Globus pallidus (tissue), 1 donor: ENCODE measurements around the gene SULT1A2.
"Not testable (repeated sequence)": the region's sequence is repeated elsewhere in the genome, so short reads cannot be mapped to it uniquely, and the experiment has no call there.

Source experiments
- DNase-seq: peaks from one replicate; pipeline ENCODE4 v3.0.0-alpha.2; 2015; ENCODE audit warnings: low spot score

Gene SULT1A2

DNA sequence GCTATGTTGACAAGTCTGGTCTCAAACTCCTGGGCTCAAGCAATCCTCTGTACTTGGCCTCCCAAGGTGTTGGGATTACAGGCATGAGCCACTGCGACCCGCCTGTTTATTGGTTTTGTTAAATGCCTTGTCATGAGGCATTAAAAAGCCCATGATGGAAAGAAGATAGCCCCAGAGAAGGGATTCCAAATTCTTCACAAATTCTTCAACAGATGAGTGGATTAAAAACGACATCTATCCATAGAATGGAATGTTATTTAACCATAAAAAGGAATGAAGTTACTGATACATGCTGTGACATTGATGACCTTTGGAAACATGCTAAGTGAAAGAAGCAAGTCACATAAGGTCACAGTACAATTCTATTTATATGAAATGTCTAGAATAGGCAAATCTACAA lies 38.4 kb downstream of the SULT1A2 start:
- DNase-seq: no peak

DNA sequence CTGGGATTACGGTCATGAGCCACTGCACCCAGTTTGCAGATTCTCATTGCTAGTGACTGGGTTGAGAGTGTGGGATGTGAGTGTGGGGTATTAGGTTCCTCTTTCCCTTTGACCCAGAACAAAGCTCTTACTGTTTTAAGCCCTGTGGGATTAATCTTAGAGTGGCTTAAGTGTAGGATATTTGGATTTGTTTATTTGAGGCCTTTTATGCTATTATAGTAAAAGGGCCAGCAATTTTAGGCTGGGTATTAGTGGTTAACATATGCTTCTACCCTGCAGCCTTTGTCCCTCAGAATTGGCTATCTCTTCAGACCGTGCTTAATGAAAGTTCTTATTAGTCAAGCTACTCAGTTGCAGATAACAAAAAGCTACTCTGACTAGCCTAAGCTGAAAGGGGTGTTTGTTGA lies 39.9 kb downstream of the SULT1A2 start:
- no peak for DNase-seq

DNA sequence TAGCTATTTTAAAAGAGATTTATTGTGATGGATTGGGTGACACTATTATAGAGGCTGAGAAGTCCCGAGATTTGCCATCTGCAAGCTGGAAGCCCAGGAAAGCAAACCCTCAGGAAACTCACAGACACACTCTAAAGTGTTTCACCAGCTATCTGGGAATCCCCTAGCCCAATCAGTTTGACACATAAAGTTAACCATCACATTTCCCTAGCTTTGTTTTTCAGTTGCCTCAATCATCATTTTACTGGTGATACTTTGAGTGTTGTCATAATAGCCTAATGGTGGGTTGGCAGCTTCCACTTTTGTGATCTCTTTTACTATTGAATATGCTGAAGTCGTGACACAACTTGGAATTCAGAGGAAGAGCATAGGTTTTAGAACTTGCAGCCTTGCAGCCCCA lies 41.3 kb downstream of the SULT1A2 start:
- DNase-seq: no peak

DNA sequence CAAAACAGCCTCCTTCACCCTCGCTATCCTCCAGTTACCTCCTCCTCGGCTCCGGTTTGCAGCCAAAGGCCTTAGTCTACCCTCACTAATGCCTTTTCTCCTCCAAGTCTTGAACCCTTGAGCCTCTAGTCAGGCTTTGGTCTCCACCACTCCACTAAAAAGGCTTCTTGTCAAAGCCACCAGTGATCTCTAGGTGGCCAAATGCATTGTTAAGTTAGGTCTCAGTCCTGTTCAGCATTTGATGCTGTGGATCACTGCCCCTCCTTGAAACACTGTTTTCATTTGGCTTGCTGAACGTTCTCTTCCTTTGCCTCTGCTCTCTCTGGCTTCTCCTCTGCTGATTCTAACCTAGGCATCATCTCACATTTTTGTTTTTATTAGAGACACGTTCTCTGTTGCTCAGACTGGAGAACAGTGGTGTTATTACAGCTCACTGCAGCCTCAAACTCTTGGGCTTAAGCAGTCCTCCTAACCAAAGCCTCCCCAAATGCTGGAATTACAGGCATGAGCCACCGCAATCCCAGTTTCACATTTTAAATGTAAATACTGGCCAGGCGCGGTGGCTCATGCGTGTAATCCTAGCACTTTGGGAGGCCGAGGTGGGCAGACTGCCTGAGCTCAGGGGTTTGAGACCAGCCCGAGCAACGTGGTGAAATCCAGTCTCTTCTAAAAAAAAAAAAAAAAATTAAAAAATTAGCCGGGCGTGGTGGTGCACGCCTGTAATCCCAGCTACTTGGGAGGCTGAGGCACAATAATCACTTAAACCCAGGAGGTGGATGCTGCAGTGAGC lies 42.0 kb downstream of the SULT1A2 start:
- no peak for DNase-seq

DNA sequence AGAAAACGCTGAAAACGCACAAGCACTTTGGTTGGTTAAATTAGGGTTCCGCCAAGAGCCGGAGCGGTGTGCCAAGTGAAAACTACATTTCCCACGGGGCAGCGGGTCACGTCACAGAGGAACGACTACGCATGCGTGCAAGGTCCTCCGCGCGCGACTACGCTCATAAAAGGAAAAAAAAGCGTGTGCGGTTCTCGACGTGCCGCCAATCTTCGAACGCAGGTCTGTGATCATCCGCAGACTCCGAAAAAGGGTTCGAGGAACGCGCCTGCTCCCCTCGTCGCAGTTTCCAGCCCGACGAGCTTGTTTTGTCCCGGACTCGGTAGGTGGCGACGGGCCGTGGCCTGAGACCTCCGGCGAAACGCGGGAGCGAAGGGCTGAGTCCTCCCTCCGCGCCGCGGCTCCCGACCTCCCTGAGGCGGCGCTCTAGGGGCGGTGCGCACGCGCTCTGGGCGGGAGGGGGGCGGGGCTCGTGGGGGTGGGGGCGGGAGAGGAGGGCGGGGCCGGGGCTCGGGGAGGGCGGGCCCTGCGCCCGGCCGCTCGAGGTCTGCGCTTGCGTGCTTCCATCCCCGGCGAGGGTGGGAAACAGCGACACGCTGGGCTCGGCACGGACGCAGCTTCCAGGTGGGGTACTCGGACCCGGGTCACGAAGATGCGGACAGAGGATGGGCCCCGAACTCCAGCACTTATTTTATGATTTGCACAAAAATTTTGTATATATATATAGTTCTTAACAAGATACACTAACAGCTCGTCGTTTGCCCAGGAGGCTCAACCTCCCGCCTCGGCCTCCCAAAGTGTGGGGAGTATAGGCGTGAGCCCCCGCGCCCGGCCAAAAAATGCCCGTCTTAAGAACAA lies 42.8 kb downstream of the SULT1A2 start, which contains the start of gene SGF29:
SGF29 (plus strand) TSS at position 145 of the 858 bp plus-strand sequence. CDS start 27,150 bp downstream, outside the sequence.
- DNase-seq: peak; percentile 90

DNA sequence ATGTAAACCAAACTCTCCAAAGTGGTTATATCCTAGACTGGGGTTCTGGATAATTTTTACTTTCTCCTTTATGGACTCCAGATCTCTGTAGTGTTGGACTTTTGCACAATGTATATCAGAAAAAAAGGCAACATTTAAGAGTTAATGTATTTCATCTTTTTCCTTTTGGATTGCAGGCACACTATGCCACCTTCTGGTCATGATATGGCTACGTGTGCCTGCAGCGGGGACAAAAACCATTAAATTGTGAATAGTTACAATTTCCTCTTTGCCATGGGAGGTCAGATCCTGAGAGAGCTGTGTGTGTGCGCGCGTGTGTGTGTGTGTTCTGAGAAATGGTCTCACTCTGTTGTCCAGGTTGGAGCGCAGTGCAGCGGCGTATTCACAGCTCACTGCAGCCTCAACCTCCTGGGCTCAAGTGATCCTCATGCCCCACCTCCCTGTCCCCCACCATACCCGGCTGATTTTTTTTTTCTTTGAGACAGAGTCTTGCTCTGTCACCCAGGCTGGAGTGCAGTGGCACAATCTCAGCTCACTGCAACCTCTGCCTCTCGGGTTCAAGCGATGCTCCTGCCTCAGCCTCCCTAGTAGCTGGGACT lies 47.5 kb downstream of the SULT1A2 start:
- DNase-seq: no peak

DNA sequence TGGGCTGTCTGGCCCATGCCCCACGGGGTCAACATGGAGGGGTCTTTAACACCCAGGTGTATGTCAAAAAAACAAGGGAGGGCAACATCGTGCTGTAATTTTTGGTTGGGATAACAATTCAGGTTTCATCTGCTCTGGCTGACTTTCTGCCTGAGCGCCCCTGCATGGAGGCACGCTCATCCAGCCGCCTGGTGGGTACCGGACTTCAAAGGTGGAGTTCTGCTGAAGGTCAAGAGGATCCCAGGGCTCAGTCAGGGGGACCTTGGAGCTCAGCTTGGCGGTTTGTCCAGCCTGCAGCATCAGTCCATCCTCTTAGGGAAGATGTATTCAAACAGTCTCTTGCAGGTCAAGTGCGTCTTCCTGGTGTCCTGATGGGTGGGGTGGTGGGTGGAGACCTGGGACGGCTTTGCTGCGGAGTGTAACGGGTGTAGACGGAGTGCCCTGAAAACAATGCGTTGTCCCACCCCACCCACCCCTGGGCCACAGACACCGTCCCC lies 48.5 kb downstream of the SULT1A2 start:
- no peak for DNase-seq

DNA sequence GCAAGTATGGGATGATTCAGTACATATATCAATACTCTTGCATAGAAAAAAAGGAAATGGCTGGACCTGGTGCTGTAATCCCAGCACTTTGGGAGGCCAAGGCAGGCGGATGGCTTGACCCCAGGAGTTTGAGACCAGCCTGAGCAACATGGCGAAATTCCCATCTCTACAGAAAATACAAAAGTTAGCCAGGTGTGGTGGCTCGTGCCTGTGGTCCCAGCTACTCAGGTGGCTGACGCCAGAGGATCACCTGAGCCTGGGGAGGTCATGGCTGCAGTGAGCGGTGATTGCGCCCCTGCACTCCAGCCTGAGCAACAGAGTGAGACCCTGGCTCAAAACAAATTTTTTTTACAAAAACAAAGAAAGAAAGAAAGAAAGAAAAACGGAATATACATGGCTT lies 50.2 kb downstream of the SULT1A2 start:
- DNase-seq: no peak

DNA sequence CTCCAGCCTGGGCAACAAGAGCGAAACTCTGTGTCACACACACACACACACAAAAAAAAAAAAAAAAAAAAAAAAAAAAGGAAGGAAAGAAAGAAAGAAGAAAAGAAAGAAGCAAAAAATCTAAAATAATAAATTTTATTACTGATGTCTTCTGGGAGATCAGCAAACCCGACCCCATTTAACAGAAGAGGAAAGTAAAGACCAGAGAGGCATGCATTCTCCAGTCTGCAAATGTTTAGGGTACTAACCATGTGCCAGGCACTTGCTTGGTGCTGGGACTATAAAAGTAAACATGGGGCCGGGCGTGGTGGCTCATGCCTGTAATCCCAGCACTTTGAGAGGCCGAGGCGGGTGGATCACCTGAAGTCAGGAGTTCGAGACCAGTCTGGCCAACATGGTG lies 50.9 kb downstream of the SULT1A2 start:
- not testable (repeated sequence) for DNase-seq

DNA sequence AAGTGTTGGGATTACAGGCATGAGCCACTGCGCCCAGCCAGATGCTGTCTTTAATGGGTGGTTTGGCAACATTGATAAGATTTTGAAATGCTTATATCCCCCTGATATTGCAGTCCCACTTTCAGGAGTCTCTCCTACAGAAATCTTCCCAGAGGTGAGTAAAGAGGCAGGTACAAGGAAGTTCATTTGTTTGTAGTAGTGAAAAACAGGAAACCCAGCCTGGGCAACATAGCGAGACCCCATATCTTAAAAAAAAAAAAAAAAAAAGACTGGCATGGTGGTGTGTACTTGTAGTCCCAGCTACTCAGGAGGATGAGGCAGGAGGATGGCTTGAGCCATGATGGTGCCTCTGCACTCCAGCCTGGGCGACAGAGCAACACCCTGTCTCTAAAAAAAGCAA lies 51.9 kb downstream of the SULT1A2 start:
- no peak for DNase-seq

DNA sequence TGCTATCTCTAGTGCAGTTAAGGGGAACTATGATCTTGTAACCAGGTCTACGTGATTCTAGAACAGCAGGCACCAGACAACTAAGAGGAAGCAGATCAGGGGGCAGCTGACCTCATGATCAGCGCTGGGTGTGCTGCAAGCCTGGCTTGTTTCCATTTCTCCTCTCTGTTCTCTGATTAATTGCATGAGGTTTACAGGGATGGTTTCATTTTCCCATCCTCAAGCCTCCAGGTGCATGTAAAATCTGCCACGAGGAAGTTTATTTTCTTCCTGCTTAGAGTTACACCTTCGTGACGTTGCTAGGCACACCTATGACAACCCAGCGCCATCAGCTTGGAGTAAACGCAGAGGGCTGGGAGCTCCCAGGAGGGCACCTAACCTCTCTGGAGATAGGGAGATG lies 53.8 kb downstream of the SULT1A2 start:
- peak; percentile 33 for DNase-seq

DNA sequence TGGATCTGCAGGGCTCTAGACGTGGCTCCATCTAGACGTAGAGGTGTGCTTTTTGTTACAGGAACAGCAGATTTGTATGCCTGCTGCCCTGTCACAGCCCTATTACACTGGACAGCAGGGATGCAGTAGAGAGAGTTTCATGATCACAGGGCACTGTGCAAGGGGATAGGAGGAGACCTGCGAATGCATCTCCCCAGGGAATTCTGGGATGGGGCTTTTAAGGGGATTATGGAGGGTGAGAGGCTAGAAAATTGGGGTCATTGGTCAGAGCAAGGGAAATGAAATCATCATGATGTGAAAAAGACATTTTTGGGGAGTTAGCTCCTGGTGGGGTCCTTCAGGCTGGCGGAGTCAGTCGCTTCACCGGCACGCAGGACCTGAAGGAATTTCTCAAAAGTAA lies 54.2 kb downstream of the SULT1A2 start:
- DNase-seq: no peak
